Kidney (tissue), 14 donors: ENCODE measurements around the gene ANKRD53. TPM values are rescaled to one million over a fixed set of nuclear protein-coding genes. Genes with fewer than 3 reads are reported as not detected.
A peak's percentile ranks its signal among the peaks of the same experiment; 100 is the strongest.
"Not testable (repeated sequence)": the region's sequence is repeated elsewhere in the genome, so short reads cannot be mapped to it uniquely, and the experiment has no call there.

ENCODE experiments used
- DNase-seq, 5 donors: peaks; one replicate each; pipeline ENCODE4 v3.0.0-alpha.2; 2013 to 2020
- FAIRE-seq: peaks from 2 replicates; lab custom pipeline; 2012; peaks lifted over from hg19 to GRCh38; lab: Jason Lieb, UNC
- H3K27ac ChIP-seq, 2 donors: one replicate each; pipeline ENCODE4 v1.7.0; 2013; ENCODE audit warnings: low read depth in 2 of 2, low read length in 2 of 2, inconsistent platforms in 1 of 2
- H3K27me3 ChIP-seq: one replicate; pipeline ENCODE4 v1.7.1; 2013; ENCODE audit warnings: low read length, inconsistent platforms; ENCODE audit not compliant: control insufficient read depth, insufficient read depth
- H3K36me3 ChIP-seq, 3 donors: one replicate each; pipeline versions ENCODE4 v1.7.0 to v1.7.1; 2013; ENCODE audit warnings: low read length in 3 of 3, control low read depth in 1 of 3, inconsistent platforms in 1 of 3; ENCODE audit not compliant: insufficient read depth in 3 of 3, control insufficient read depth in 2 of 3
- H3K4me1 ChIP-seq, 3 donors: one replicate each; pipeline versions ENCODE4 v1.7.0 to v1.7.1; 2013; ENCODE audit warnings: low read length in 3 of 3, inconsistent platforms in 1 of 3, low read depth in 1 of 3; ENCODE audit not compliant: control insufficient read depth in 2 of 3, insufficient read depth in 2 of 3
- H3K4me3 ChIP-seq, 3 donors: one replicate each; pipeline versions ENCODE4 v1.7.0 to v1.8.1; 2013; ENCODE audit warnings: low read length in 3 of 3, control low read depth in 1 of 3, inconsistent platforms in 1 of 3
- H3K9ac ChIP-seq, 3 donors: one replicate each; pipeline versions ENCODE4 v1.7.0 to v1.7.1; 2013; ENCODE audit warnings: low read length in 3 of 3, control low read depth in 1 of 3, inconsistent platforms in 1 of 3
- H3K9me3 ChIP-seq, 3 donors: one replicate each; pipeline versions ENCODE4 v1.7.0 to v1.7.1; 2013; ENCODE audit warnings: low read length in 3 of 3, control low read depth in 1 of 3, inconsistent platforms in 1 of 3; ENCODE audit not compliant: control insufficient read depth in 2 of 3, insufficient read depth in 1 of 3
- CTCF ChIP-seq: IDR thresholded peaks from 3 replicates; pipeline ENCODE4 v1.5.1; 2012; ENCODE audit warnings: mild to moderate bottlenecking, moderate library complexity, borderline replicate concordance; ENCODE audit not compliant: insufficient read depth; ENCODE audit errors: extremely low read depth
- intact Hi-C: fragments of 100-400 bp; cut with DNase I; formaldehyde crosslinking; loops from one replicate; pipeline ENCODE4 v1.11.1; 2022
- polyA plus RNA-seq: library from polyadenylated mRNA; stranded (reverse); fragments of 350-450 nt; fragmentation: Illumina TruSeq; extraction: RNeasy Lipid Tissue Mini Kit (QIAGEN cat#74804); gene quantifications from one replicate; pipeline ENCODE4 v1.2.3, GENCODE V29; 2014; ENCODE audit warnings: low read depth, low replicate concordance; ENCODE audit not compliant: insufficient read depth
- total RNA-seq: library from RNA; stranded (reverse); fragmentation: NEBNext Ultra II Directional; extraction: Animal tissue kit (Norgen Biotek cat#: 25700); gene quantifications from one replicate; pipeline ENCODE4 v1.2.1, GENCODE V29; 2021
- donor health status: control.
- donor health status: control.
- donor health status: control.
- donor health status: control.
- donor health status: control.
- donor health status: DM: yes; HTN: yes; CAD: no.
- donor health status: Normal renal cell carcinoma (clear cell type).

The ANKRD53 gene
- total and polyA plus RNA-seq, 2 donors from 2014 or later: 1.3 to 2.1 TPM

- FAIRE-seq: no peak
Observed at GRCh38 chr2:71008342-71008741, 29.9 kb downstream of the ANKRD53 start.

GRCh38 chr2:71011786-71012185, 33.4 kb downstream of the ANKRD53 start:
- DNase-seq, H3K9me3 ChIP-seq, intact Hi-C loops, FAIRE-seq, H3K9ac ChIP-seq, H3K27ac ChIP-seq, H3K36me3 ChIP-seq, H3K4me3 ChIP-seq, H3K4me1 ChIP-seq, H3K27me3 ChIP-seq: not testable (repeated sequence)

More at GRCh38 chr2:71008342-71008741, 29.9 kb downstream of the ANKRD53 start:
- Histone ChIP-seq H3K27ac (no peak overlapping the region), H3K4me3 (no peak overlapping the region), H3K36me3 (no peaks in the 10 kb centered on the region), H3K27me3 (no peaks in the 10 kb centered on the region), H3K4me1 (no peaks in the 10 kb centered on the region), H3K9ac (no peak overlapping the region), H3K9me3 (no peaks in the 10 kb centered on the region)
- intact Hi-C loops: no loop called here
- no peak for DNase-seq
- TF ChIP-seq CTCF: no peak

- no peak for DNase-seq
- H3K9me3 ChIP-seq: no peaks in the 10 kb centered on the region
- no peak overlapping the region for H3K27ac ChIP-seq
- H3K27me3 ChIP-seq: no peaks in the 10 kb centered on the region
- FAIRE-seq: no peak
- no peak for TF ChIP-seq CTCF
- H3K4me3 ChIP-seq: no peak overlapping the region
- no peaks in the 10 kb centered on the region for H3K36me3 ChIP-seq
- intact Hi-C loops: no loop called here
- H3K9ac ChIP-seq: no peak overlapping the region
- H3K4me1 ChIP-seq: no peaks in the 10 kb centered on the region
Observed at GRCh38 chr2:71018625-71019024, 40.2 kb downstream of the ANKRD53 start.

- H3K9me3 ChIP-seq, H3K36me3 ChIP-seq, H3K27me3 ChIP-seq, H3K4me3 ChIP-seq, DNase-seq, H3K4me1 ChIP-seq, H3K9ac ChIP-seq, FAIRE-seq, H3K27ac ChIP-seq, intact Hi-C loops: not testable (repeated sequence)
Observed at GRCh38 chr2:71019989-71020388, 41.6 kb downstream of the ANKRD53 start.

- FAIRE-seq, DNase-seq, H3K9ac ChIP-seq, H3K36me3 ChIP-seq, H3K4me1 ChIP-seq, intact Hi-C loops, H3K4me3 ChIP-seq, H3K27ac ChIP-seq, H3K9me3 ChIP-seq, H3K27me3 ChIP-seq: not testable (repeated sequence)
Observed at GRCh38 chr2:71021394-71021793, 43.0 kb downstream of the ANKRD53 start.

GRCh38 chr2:71023553-71024243, 45.3 kb downstream of the ANKRD53 start:
- intact Hi-C loops, FAIRE-seq: not testable (repeated sequence)

More at GRCh38 chr2:71023553-71024243, 45.3 kb downstream of the ANKRD53 start:
- H3K4me3 ChIP-seq, H3K9me3 ChIP-seq, H3K27me3 ChIP-seq, H3K9ac ChIP-seq, H3K36me3 ChIP-seq, H3K4me1 ChIP-seq: not testable (repeated sequence)
- H3K27ac ChIP-seq: peak overlapping the region; percentile 22 to 28
- DNase-seq: peak in 3 of 5 donors; percentile 51 to 71 (median 65)
